Left ventricle myocardium superior (tissue), 1 donor: ENCODE data around the gene SPTBN4. TPM values are rescaled to one million over a fixed set of nuclear protein-coding genes. Genes with fewer than 3 reads are reported as not detected.
A peak's percentile ranks its signal among the peaks of the same experiment; 100 is the strongest.
"Not testable (repeated sequence)": the region's sequence is repeated elsewhere in the genome, so short reads cannot be mapped to it uniquely, and the experiment has no call there.

ENCODE experiments used
- ATAC-seq: fragments of 200-7000 bp; cut with Tn5 transposase; one replicate; pipeline ENCODE4 v1.9.1; 2020; ENCODE audit warnings: mild to moderate bottlenecking, moderate library complexity
- DNase-seq: peaks from one replicate; pipeline ENCODE4 v3.0.0-alpha.2; 2020
- intact Hi-C: fragments of 100-400 bp; cut with micrococcal nuclease; formaldehyde crosslinking; loops from one replicate; pipeline ENCODE4 v1.11.0; 2022
- total RNA-seq: library from RNA; stranded (reverse); fragmentation: NEBNext Ultra II Directional; extraction: Animal tissue kit (Norgen Biotek cat#: 25700); gene quantifications from one replicate; pipeline ENCODE4 v1.2.1, GENCODE V29; 2021
- donor health status: DM: no; HTN: yes; CAD: no; lungs with severe emphysema.

The SPTBN4 gene
- total RNA-seq, 1 donor from 2014 or later, result 4.8 TPM

- intact Hi-C loops, result no loop called here
- DNase-seq (peak; percentile 94), ATAC-seq (peak; percentile 99)
These were observed 33.2 kb upstream of the SPTBN4 start for GRCh38 chr19:40433391-40434216.

DNA sequence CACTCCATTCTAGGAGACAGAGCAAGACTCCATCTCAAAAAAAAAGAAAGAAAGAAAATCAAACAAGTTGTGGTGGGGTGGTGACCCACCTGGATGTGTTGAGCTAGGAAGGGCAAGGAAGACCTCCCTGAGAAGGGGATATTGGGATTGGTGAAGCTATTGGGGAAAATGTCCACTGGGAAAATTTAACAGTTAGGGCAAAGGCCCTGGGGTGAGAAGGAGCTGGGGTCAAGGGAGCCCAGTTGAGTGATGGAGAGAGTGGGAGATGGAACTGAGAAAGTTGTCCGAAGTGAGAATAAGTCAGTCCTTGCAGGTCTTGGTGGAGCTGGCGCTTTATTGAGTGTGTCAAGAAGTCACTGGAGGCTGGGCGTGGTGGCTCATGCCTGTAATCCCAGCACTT lies 28.5 kb upstream of the SPTBN4 start:
- ATAC-seq (no peak), DNase-seq (no peak)
- intact Hi-C loops, result no loop called here

DNA sequence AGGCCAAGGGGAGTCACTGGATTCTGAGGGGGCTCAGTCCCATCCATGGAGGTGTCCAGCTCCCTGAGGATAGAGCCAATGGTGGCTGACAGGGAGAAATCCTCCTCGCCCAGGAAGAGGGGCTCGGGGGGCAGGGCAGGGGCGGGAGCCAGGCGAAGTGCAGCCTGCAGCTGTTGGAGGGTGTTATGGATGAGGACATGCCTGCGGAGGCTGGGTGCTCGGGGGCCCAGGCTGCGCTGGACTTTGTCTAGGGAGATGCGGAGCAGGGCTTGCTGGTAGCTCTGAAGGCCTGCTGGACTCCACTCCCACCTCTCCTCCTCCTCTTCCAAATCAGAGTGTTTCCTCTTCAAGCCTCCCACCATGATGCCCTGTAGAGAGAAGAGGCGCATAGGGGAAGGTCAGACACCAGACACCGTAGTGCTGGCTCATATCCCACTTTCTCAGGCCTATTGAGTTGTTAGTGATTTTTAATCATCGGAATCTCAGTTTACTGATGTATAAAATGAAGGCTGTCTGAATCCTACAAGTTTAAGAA lies 25.0 kb upstream of the SPTBN4 start:
- DNase-seq (no peak), ATAC-seq (no peak)
- intact Hi-C loops, result no loop called here

DNA sequence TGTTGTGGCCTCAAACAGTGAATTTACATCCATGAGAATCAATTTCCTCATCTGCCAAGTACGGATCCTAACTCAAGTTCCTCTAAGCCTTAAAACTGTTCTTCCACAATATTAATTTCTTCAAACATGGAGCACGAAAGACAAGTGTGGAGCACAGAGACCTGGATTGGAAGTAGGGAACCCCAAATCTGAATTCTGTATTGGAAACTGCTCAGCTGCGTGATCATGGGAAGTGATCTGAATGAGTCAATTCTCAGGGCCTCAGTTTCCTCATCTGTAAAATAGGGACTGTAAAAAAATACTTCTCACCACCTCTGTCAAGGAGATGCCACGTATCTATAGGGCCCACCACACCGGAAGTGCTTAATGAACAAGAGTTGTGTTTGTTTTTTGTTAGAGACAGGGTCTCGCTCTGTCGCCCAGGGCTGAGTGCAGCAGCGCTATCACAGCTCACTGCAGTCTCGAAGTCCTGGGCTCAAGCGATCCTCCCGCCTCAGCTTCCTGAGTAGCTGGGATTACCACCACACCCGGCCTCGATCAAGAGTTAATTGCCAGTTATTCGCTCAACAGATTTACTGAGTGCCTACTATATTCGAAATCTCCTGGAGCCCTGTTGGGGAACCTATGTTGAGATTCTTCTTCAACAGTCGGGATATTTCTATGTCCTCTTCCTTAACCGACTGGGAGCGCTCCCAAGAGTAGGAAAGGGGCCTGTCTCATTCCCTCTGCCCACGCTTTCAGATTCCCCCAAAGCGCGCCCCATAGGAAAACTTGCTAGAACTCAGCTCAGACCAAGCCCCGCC lies 24.3 kb upstream of the SPTBN4 start:
- ATAC-seq (no peak), DNase-seq (no peak)
- intact Hi-C loops, result no loop called here

DNA sequence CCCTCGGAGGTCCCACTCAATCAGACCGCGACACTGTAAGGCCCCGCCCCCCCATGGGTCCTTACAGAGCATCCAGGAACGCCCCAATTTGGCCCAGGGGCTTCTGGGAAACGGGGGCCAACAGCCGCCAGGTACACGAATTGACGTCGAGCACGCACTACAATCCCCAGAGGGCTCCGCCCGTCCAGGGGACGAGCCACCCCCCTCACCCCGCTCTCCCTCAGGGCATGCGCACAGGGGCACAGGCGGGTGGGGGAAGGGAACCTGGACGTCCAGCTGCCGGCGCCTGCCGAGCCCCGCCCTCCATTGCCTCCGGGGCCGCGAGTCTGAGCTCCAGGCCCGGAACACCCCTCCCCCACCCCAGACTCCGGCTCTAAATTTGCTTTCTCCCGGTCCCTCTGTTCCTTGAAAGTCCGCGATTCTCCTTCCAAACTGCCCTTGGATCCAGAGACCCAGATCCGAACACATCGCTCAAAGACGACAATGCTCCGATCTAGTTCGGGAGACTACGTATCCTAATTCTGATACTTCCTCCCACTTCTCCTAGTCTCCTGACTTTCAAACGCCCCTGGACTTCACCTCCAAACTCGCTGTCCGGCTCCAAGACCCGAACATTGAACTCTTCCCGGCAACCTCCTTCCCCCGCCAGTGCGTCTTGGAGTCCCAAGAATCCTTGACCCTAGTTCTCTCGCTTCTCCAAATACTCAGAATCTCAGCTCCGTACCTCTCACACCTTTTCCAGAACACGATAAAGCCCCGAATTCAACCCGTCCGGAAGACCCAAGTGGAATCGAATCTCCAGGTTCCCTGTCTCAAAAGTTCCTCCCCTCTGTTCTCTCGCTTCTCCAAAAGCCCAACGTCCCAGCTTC lies 23.4 kb upstream of the SPTBN4 start:
- intact Hi-C loops, result no loop called here
- peak; percentile 100 for DNase-seq
- ATAC-seq, result peak; percentile 87

- peak; percentile 85 for ATAC-seq
- intact Hi-C loops, result no loop called here
- peak; percentile 99 for DNase-seq
These were observed 22.6 kb upstream of the SPTBN4 start, which contains the start of gene SERTAD3 for GRCh38 chr19:40444000-40444824. TSS of gene SERTAD3 (minus strand) at chr19:40444335. CDS start at chr19:40442080, 2,255 bp downstream.

DNA sequence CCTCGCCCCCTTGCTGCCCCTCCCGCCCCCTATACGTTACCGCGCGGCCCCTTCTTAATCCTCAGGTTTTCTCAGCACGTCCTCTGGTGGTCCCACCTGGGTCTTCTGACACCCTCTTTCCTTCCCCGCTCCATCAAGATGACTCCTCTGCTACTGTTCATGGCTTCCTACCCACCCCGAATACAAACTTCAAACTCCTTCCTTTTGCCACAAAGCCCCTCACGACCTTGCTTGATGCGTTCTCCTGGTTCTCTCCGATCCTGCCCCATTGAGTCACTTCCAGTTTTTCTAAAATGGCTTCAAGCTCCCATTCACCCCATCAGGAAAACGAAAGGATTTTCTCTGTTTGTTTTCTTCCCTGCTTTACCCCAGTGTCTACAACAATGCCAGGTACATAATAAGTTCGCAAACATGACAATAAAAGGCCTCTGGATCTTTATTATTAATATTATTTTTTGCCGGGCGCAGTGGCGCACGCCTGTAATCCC lies 21.9 kb upstream of the SPTBN4 start:
- intact Hi-C loops, result no loop called here
- no peak for DNase-seq
- ATAC-seq, result no peak

DNA sequence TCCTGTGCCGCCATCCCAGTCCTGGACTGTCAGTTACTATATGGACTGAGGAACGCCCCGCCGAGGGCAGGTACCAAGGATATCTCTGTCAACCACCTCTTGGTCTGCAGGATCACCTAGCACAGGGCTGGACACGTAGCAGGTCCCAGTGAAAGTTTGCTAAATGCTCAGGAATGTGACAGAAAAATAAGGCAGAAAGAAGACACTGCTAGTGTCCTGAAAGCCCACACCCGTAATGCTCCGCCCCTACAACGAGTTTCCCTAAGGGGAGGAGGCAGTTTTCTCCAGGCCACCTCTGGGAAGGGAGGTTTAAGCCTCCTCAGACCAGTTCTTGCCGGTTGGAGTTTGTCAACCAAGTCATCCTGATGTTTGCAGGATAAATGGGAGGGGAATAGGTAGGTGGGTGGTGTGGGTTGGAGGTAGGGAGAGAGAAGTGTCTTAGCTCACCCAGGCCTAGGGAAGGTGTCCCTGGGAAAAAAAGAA lies 21.0 kb upstream of the SPTBN4 start:
- intact Hi-C loops, result no loop called here
- ATAC-seq (no peak), DNase-seq (no peak)

DNA sequence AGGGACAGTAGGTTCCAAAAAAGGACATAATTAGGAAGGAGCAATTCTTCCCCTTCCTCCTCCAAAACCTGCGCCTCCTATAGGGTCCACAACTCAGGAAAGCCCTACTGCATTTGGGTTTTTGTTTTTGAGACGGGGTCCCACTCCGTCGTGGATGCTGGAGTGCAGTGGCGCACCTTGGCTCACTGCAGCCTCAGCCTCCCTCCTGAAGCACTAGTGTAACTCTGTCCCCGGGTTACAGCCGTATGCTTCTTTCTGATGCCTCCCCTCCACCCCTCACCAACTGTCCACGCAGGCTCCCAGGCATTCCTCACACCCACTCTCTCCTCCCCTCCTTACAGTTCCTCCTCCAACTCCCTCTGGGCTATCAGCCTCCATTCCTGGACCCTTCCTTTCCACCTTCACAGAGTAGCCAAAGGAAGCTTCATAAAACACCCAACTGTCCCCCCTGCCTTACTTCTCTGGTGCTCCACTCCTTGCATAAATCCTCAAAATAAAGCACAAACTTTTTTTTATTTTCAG lies 20.5 kb upstream of the SPTBN4 start:
- intact Hi-C loops, result no loop called here
- DNase-seq, result no peak
- no peak for ATAC-seq

- ATAC-seq (no peak), DNase-seq (no peak)
- intact Hi-C loops, result no loop called here
These were observed 17.3 kb upstream of the SPTBN4 start for GRCh38 chr19:40449506-40449905.

DNA sequence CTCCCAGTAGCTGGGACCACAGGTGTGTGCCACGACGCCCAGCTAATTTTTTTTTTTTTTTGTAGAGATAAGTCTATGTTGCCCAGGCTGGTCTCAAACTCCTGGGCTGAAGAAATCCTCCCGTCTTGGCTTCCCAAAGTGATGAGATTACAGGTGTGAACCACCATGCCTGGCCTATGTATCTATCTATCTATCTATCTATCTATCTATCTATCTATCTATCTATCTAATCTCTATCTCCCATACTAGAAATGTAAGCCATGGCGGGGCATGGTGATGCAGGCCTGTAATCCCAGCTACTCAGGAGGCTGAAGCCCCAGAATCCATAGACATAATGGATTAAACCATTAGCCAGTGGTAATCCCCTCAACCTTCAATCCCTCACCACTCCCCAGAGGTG lies 16.1 kb upstream of the SPTBN4 start:
- ATAC-seq (no peak), DNase-seq (no peak)
- intact Hi-C loops, result no loop called here

GRCh38 chr19:40452016-40452415 lies 14.8 kb upstream of the SPTBN4 start:
- ATAC-seq (no peak), DNase-seq (no peak)

GRCh38 chr19:40453151-40453735 lies 13.6 kb upstream of the SPTBN4 start:
- intact Hi-C loops, result no loop called here
- no peak for ATAC-seq
- no peak for DNase-seq

More at GRCh38 chr19:40452016-40452415, 14.8 kb upstream of the SPTBN4 start:
- intact Hi-C loops, result no loop called here

DNA sequence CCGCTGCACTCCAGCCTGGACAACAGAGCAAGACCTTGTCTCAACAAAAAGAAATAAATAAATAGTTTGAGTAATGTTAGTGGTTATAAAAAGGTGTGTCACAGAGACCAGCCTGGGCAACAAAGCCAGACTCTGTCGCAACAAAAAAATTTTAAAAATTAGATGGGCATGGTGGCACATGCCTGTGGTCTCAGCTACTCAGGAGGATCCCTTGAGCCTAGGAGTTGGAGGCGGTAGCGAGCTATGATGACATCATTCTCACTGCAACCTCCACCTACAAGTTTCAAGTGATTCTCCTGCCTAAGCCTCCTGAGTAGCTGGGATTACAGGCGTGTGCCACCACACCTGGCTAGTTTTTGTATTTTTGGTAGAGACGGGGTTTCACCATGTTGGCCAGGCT lies 12.9 kb upstream of the SPTBN4 start:
- ATAC-seq, result not testable (repeated sequence)

GRCh38 chr19:40457048-40457447 lies 9.8 kb upstream of the SPTBN4 start:
- ATAC-seq (no peak), DNase-seq (no peak)
- intact Hi-C loops, result no loop called here

More for the DNA sequence above, 12.9 kb upstream of the SPTBN4 start:
- intact Hi-C loops, DNase-seq: not testable (repeated sequence)

DNA sequence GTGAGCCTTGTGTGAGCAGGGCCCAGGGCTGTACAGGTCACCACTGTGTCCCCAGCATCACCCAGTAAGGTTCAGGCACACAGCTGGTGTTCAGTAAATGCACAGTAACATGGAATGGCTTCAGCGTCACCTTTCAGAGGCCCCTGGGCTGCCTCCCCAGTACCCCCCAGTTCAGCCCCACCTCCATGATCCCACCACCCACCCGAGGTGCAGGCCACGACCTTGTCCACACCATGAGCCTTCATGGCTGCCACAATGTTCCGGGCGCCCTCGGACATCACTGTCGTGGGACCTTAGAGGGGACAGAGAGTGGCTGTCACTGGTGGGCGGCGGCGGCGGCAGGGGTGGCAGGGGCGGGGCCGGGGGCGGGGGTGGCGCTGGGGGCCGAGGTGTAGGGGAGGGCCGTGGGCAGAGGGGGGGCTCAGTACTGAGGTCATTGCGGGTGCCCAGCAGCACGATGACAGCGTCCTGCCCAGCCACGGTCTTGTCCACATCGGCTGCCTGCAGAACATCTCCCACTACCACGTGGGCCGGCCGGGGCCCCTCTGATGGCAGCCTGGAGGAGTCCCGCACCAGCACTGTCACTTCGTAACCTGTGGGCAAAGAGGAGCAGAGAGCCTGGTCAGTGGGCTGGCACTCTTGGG lies 8.7 kb upstream of the SPTBN4 start:
- ATAC-seq, result no peak
- intact Hi-C loops, result no loop called here

DNA sequence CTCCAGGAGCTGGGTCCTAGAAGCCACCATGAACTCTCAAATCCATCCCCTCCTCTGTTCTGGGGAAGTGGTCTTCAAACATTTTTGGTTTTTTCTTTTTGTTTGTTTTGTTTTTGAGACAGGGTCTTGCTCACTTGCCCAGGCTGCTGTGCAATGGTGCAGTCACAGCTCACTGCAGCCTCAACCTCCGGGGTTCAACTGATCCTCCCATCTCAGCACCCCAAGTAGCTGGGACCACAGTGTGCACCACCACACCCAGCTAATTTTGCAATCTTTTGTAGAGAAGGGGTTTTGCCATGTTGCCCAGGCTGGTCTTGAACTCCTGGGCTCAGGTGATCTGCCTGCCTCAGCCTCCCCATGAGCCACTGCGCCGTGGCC lies 8.2 kb upstream of the SPTBN4 start:
- DNase-seq (no peak), ATAC-seq (no peak)
- intact Hi-C loops, result no loop called here

More for the DNA sequence above, 8.7 kb upstream of the SPTBN4 start:
- DNase-seq, result no peak
